CD4-positive, alpha-beta T cell (primary cell): ENCODE results near the gene YARS1. TPM values are rescaled to one million over a fixed set of nuclear protein-coding genes. Genes with fewer than 3 reads are reported as not detected.

Experiments
- ATAC-seq: fragments of 200-7000 bp; cut with Tn5 transposase; one replicate; pipeline ENCODE4 v1.10.0; 2022; ENCODE audit warnings: mild to moderate bottlenecking; ENCODE audit not compliant: poor library complexity
- CTCF ChIA-PET: fragments of 350-600 bp; sonication (Branson Sonifier 250); formaldehyde crosslinking; loops from one replicate; lab custom pipeline; 2021; ENCODE audit warnings: antibody characterized with exemption, inconsistent platforms; lab: Charles Lee
- POLR2A ChIA-PET: fragments of 350-600 bp; sonication (Branson Sonifier 250); formaldehyde crosslinking; loops from one replicate; lab custom pipeline; 2021; ENCODE audit warnings: antibody characterized with exemption, inconsistent platforms; lab: Charles Lee
- DNase-seq, 14 experiments: peaks; one replicate each; pipeline ENCODE4 v3.0.0-alpha.2; 2013 to 2020; ENCODE audit warnings: mixed read lengths in 2 of 14
- H3K27ac ChIP-seq, 2 donors: one replicate each; pipeline versions ENCODE4 v1.5.1 to v1.7.0; 2013; ENCODE audit warnings: low read length in 2 of 2, low read depth in 1 of 2, mild to moderate bottlenecking in 1 of 2
- H3K27me3 ChIP-seq, 2 experiments: 1 replicate in 1 of 2; 2 replicates in 1 of 2; pipeline versions ENCODE4 v1.6.1 to v1.7.0; 2013; ENCODE audit warnings: low read length in 2 of 2, control low read depth in 1 of 2, mild to moderate bottlenecking in 1 of 2, moderate library complexity in 1 of 2; ENCODE audit not compliant: insufficient read depth in 2 of 2, control insufficient read depth in 1 of 2
- H3K36me3 ChIP-seq: one replicate; pipeline ENCODE4 v1.6.1; 2013; ENCODE audit warnings: low read length, control low read depth; ENCODE audit not compliant: insufficient read depth
- H3K4me1 ChIP-seq: one replicate; pipeline ENCODE4 v1.6.1; 2013; ENCODE audit warnings: low read length, control low read depth; ENCODE audit not compliant: insufficient read depth
- H3K4me3 ChIP-seq: one replicate; pipeline ENCODE4 v1.5.1; 2013; ENCODE audit warnings: mild to moderate bottlenecking, low read length, moderate library complexity
- H3K9me3 ChIP-seq, 2 experiments: 1 replicate in 1 of 2; 2 replicates in 1 of 2; pipeline versions ENCODE4 v1.6.1 to v1.7.0; 2013; ENCODE audit warnings: low read length in 2 of 2, mild to moderate bottlenecking in 2 of 2, control low read depth in 1 of 2, moderate library complexity in 1 of 2; ENCODE audit not compliant: control insufficient read depth in 1 of 2, insufficient read depth in 1 of 2
- H3K27ac Mint-ChIP-seq: one replicate; pipeline ENCODE4 v1.8.0; 2020; ENCODE audit warnings: mixed read lengths
- H3K27me3 Mint-ChIP-seq: one replicate; pipeline ENCODE4 v1.8.0; 2021; ENCODE audit warnings: mixed read lengths
- H3K36me3 Mint-ChIP-seq: one replicate; pipeline ENCODE4 v1.8.0; 2021; ENCODE audit warnings: low read depth, mixed read lengths
- H3K4me1 Mint-ChIP-seq: one replicate; pipeline ENCODE4 v1.8.0; 2021; ENCODE audit warnings: low read depth, mixed read lengths
- H3K4me3 Mint-ChIP-seq: one replicate; pipeline ENCODE4 v1.8.0; 2020; ENCODE audit warnings: mild to moderate bottlenecking, mixed read lengths
- H3K9me3 Mint-ChIP-seq: one replicate; pipeline ENCODE4 v1.8.0; 2020; ENCODE audit warnings: mixed read lengths
- CTCF ChIP-seq: fragments of 200-600 bp; IDR thresholded peaks from one replicate; pipeline ENCODE4 v1.8.0; 2022; ENCODE audit warnings: antibody characterized with exemption, mild to moderate bottlenecking
- intact Hi-C, 2 experiments: fragments of 100-400 bp; cut with DNase I in 1 of 2; cut with micrococcal nuclease in 1 of 2; formaldehyde crosslinking; loops; one replicate each; pipeline versions ENCODE4 v1.15.1 to v1.9.0; 2023 to 2025; cut with DNase I, micrococcal nuclease
- total RNA-seq, 174 experiments: library from RNA in 2 of 174; stranded (reverse) in 2 of 174; gene quantifications; one replicate each; pipeline ENCODE4 v1.2.3 and lab custom pipeline; 2021 to 2026

YARS1 gene
- total RNA-seq, 2 experiments from 2014 or later = 67.6 to 73.2 TPM

- no peaks in the 10 kb centered on the region for H3K36me3 ChIP-seq
- ChIA-PET POLR2A (no interaction called here), CTCF (no interaction called here)
- intact Hi-C loops = no loop called here
- Mint-ChIP-seq H3K9me3 (no peaks in the 10 kb centered on the region), H3K27me3 (no peaks in the 10 kb centered on the region), H3K4me3 (no peak overlapping the region), H3K36me3 (no peaks in the 10 kb centered on the region), H3K4me1 (no peaks in the 10 kb centered on the region), H3K27ac (no peak overlapping the region)
- DNase-seq = no peak
- H3K27ac ChIP-seq = no peak overlapping the region
- H3K27me3 ChIP-seq = no peaks in the 10 kb centered on the region
- no peak for ATAC-seq
- no peaks in the 10 kb centered on the region for H3K9me3 ChIP-seq
- no peak for TF ChIP-seq CTCF
- no peaks in the 10 kb centered on the region for H3K4me1 ChIP-seq
- no peak overlapping the region for H3K4me3 ChIP-seq
These were observed 49.5 kb downstream of the YARS1 start for GRCh38 chr1:32767641-32768040.

- DNase-seq (no peak), ATAC-seq (no peak)
- CTCF ChIA-PET = no interaction called here
- Mint-ChIP-seq H3K27ac (no peak overlapping the region), H3K27me3 (no peaks in the 10 kb centered on the region), H3K4me1 (peaks cover under 1% of the 10 kb centered on the region), H3K9me3 (no peaks in the 10 kb centered on the region), H3K4me3 (no peak overlapping the region), H3K36me3 (no peaks in the 10 kb centered on the region)
- POLR2A ChIA-PET = no interaction called here
- Histone ChIP-seq H3K36me3 (no peaks in the 10 kb centered on the region), H3K27ac (no peak overlapping the region), H3K4me1 (no peaks in the 10 kb centered on the region), H3K27me3 (no peaks in the 10 kb centered on the region), H3K9me3 (no peaks in the 10 kb centered on the region), H3K4me3 (no peak overlapping the region)
- no peak for TF ChIP-seq CTCF
- intact Hi-C loops = no loop called here
These were observed 50.0 kb downstream of the YARS1 start for GRCh38 chr1:32767156-32767555.

- CTCF ChIA-PET = no interaction called here
These were observed 50.7 kb downstream of the YARS1 start for GRCh38 chr1:32766328-32766972.

More at GRCh38 chr1:32766328-32766972, 50.7 kb downstream of the YARS1 start:
- no peaks in the 10 kb centered on the region for H3K4me1 ChIP-seq
- no peak for DNase-seq
- no peak overlapping the region for H3K4me3 ChIP-seq
- intact Hi-C loops = no loop called here
- H3K9me3 ChIP-seq = no peaks in the 10 kb centered on the region
- Mint-ChIP-seq H3K27me3 (no peaks in the 10 kb centered on the region), H3K9me3 (no peaks in the 10 kb centered on the region), H3K27ac (no peak overlapping the region), H3K4me3 (no peak overlapping the region), H3K36me3 (no peaks in the 10 kb centered on the region), H3K4me1 (peaks cover 8% of the 10 kb centered on the region)
- H3K36me3 ChIP-seq = no peaks in the 10 kb centered on the region
- POLR2A ChIA-PET = no interaction called here
- H3K27me3 ChIP-seq = no peaks in the 10 kb centered on the region
- TF ChIP-seq CTCF = no peak
- ATAC-seq = no peak
- H3K27ac ChIP-seq = no peak overlapping the region
